ENCODE measurements around the gene IKZF2.

- TF ChIP-seq HMGXB4 (CRISPR knock-in tag; IDR thresholded peaks at IDR 0.05; ENCODE audit: borderline replicate concordance) = no peak
- no peak for TF ChIP-seq CTCF (IDR thresholded peaks at IDR 0.05)
- TF ChIP-seq POLR2A (IDR thresholded peaks at IDR 0.05; ENCODE audit: low read length) = no peak
- no peak for TF ChIP-seq BHLHE40 (IDR thresholded peaks at IDR 0.05; ENCODE audit: low read depth, low read length)
- TF ChIP-seq RAD21 (conservative IDR thresholded peaks at IDR 0.05 in 1 of 2, IDR thresholded peaks at IDR 0.05 in 1 of 2) = no peak
- TF ChIP-seq SMC3 (IDR thresholded peaks at IDR 0.05) = no peak
- TF ChIP-seq, protein P1, sequence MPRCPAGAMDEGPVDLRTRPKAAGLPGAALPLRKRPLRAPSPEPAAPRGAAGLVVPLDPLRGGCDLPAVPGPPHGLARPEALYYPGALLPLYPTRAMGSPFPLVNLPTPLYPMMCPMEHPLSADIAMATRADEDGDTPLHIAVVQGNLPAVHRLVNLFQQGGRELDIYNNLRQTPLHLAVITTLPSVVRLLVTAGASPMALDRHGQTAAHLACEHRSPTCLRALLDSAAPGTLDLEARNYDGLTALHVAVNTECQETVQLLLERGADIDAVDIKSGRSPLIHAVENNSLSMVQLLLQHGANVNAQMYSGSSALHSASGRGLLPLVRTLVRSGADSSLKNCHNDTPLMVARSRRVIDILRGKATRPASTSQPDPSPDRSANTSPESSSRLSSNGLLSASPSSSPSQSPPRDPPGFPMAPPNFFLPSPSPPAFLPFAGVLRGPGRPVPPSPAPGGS (IDR thresholded peaks at IDR 0.05) = no peak
- TF ChIP-seq JUN (IDR thresholded peaks at IDR 0.05) = no peak
- TF ChIP-seq MAZ (IDR thresholded peaks at IDR 0.05; ENCODE audit: borderline replicate concordance, low read depth, low read length) = no peak
- no peak for TF ChIP-seq EHMT2 (IDR thresholded peaks at IDR 0.05; ENCODE audit: low read depth)
- TF ChIP-seq CBX2 (IDR thresholded peaks at IDR 0.05; ENCODE audit: borderline replicate concordance, low read depth) = no peak
- TF ChIP-seq NPAS2 (CRISPR knock-in tag; IDR thresholded peaks at IDR 0.05; ENCODE audit: borderline replicate concordance) = no peak
- no peak for TF ChIP-seq ESRRA (IDR thresholded peaks at IDR 0.05; ENCODE audit: borderline replicate concordance, low read length)
Observed at GRCh38 chr2:213149949-213150314, 1.5 kb downstream of the IKZF2 start.
